22Rv1 (cell line): Measurements from ENCODE around the gene CASK.

ENCODE experiments used
- H3K27ac ChIP-seq: fragments of 450-650 bp; 2 replicates; pipeline ENCODE4 v1.5.1; 2017
- CTCF ChIP-seq: fragments of 450-650 bp; IDR thresholded peaks from 2 replicates; pipeline ENCODE4 v1.5.1; 2017; ENCODE audit warnings: mild to moderate bottlenecking
- ZFX ChIP-seq: fragments of 450-650 bp; IDR thresholded peaks from 2 replicates; pipeline ENCODE4 v1.6.1; 2017; ENCODE audit warnings: antibody characterized with exemption, borderline replicate concordance

The CASK gene

GRCh38 chrX:41543668-41544067 is 379.7 kb downstream of the CASK start:
- TF ChIP-seq ZFX (no peak), CTCF (no peak)
- no peak overlapping the region for H3K27ac ChIP-seq

- no peak overlapping the region for H3K27ac ChIP-seq
- TF ChIP-seq CTCF (no peak), ZFX (no peak)
These were observed 380.3 kb downstream of the CASK start for GRCh38 chrX:41543025-41543424.

- TF ChIP-seq ZFX (no peak), CTCF (no peak)
These were observed 380.8 kb downstream of the CASK start for GRCh38 chrX:41542536-41542935.

GRCh38 chrX:41542135-41542534 is 381.2 kb downstream of the CASK start:
- no peak overlapping the region for H3K27ac ChIP-seq
- no peak for TF ChIP-seq ZFX
- no peak for TF ChIP-seq CTCF

More at GRCh38 chrX:41542536-41542935, 380.8 kb downstream of the CASK start:
- no peak overlapping the region for H3K27ac ChIP-seq

- TF ChIP-seq CTCF (no peak), ZFX (no peak)
- H3K27ac ChIP-seq: no peak overlapping the region
These were observed 382.0 kb downstream of the CASK start for GRCh38 chrX:41541386-41541785.

GRCh38 chrX:41538707-41539106 is 384.6 kb downstream of the CASK start:
- TF ChIP-seq CTCF (no peak), ZFX (no peak)
- no peak overlapping the region for H3K27ac ChIP-seq

- TF ChIP-seq CTCF (no peak), ZFX (no peak)
- H3K27ac ChIP-seq: no peak overlapping the region
These were observed 393.3 kb downstream of the CASK start for GRCh38 chrX:41530085-41530484.
